Measurements from ENCODE around the gene LRP2.

LRP2 gene

DNA sequence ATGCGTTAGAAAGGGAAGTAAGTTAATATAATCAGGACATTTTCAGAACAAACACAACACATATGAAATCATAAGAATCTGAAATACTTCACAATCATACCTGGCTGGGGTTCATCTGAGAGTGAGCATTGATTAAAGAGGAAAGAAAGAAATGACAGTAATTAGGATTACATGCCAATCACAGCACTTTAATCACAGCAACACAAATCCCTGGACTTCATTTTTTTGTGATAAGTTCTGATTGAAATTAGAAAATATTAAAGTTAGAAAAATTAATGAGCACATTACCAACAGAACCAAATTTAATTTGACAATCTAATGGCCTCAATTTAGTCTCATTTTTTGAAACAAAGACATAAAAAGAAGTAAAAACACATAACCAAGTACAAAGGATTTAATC, 121.9 kb downstream of the LRP2 start:
- DNase-seq (ENCODE audit: low spot score), result no peak

DNA sequence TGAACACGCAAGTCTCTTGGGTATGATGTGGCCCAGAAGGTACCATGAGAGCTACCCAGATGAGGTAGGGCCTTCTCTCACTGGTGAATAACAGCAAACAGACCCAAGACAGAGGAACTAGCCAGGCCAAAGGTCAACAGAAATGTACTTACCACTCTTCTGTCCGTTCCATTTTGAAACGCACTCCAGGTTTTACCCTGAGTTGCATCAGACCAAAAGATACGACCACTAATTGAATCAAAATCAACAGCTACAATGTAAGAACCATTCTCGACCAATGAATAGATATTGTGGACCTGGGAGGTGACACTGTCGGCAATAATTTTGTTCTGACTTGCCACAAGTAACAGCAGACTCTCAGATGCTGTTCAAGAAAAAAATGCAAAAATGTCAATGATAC, 124.4 kb downstream of the LRP2 start:
- DNase-seq (ENCODE audit: low spot score), result no peak

DNA sequence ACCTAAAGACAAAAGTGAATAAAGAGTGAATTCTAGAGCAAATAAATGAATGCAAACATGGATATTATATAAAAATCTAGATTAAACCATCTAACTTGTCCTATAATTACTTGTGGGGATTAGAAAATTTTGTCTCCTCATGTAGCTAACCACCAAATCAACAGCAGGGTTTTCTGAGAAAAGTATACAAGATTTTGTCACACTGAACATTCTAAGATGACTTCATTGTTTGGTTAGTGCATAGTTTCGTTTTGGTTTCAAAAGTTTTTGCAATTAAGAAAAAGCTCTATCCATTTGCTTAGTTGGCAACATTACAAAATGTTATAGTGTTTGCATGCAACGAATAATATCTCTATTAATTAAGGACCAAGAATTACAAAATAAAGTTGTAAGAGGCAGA, 125.0 kb downstream of the LRP2 start:
- no peak for DNase-seq (ENCODE audit: low spot score)

DNA sequence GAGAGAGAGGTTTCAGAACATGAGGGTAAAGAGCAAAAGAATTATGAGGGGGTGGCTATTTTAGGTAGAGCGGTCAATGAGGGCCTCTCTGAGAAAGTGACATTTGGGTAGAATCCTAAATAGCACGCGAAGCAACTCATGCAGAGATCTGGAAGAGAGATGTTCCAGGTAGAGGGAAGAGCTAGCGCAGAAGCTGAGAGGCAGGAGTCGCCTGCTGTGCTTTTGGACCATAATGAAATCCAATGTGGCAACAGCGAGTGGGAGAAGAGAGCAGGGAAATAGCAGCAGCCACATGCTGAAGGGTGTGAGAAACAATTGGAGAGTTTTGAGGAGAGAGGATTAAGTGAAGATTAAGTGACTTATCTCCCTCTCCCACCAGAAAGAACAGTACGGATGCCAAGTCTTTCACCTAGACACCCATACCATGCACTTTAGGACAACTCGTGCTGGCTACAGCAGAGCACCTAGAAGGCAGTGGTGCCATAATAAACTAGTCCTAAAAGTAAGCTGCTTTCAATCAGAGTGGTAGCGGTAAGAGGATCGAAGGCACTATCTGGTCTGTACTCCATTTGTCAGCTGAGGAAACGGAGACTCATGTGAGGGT, 129.7 kb downstream of the LRP2 start:
- no peak for DNase-seq (ENCODE audit: low spot score)

DNA sequence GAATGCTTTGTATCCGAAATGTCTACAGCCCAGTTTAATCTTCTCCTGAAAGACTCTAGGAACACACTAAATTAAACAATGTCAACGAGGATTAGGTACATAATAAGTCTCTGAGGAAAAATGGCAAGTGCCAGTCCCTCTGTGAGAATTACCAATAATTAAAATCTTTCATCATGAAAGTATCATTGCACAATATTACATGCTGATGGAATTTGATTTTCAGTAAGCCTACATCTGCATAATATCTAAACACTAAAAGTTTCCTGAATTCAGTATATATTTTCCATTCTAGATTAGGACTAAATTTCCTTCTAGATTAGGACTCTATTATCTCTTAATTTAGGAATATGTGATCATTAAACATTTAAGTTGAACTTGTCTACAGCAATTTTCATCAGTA, 132.1 kb downstream of the LRP2 start:
- no peak for DNase-seq (ENCODE audit: low spot score)

DNA sequence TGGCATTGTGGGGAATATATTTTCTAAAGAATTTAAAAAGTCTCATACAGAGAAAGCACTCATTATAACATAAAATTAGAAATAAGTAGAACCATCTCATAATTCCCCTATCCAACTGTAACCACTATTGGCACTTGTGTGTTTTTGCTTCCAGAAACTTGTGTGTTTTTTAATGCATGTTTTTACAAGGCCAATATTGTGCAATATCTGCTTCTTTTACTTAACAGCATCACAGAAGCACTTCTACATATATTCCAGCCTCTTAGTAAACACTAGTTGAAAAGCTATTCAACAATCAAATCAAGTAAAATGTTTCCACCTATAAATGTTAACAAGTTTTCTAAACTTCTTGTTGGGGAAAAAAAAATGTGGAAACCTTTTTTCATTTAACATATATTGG, 132.7 kb downstream of the LRP2 start:
- DNase-seq (ENCODE audit: low spot score), result no peak

DNA sequence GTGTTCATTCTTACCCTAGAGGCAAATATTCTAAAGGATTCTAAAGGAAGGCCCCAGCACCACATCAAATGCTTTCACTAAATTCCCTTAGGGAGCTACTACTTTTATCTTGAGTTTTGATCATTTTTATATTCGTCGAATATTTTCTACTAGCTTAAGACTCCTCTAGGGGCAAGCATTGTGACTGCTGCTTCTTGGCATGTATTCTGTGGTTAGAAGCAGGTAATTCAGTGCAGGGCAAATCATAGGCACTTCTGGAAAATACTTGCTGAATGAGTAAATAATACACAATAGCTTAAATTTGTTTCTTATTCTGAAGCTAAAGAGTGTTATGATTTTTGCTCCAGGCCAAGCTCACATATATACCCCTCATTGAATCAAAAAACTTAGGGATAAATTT, 136.4 kb downstream of the LRP2 start:
- DNase-seq (ENCODE audit: low spot score), result no peak

DNA sequence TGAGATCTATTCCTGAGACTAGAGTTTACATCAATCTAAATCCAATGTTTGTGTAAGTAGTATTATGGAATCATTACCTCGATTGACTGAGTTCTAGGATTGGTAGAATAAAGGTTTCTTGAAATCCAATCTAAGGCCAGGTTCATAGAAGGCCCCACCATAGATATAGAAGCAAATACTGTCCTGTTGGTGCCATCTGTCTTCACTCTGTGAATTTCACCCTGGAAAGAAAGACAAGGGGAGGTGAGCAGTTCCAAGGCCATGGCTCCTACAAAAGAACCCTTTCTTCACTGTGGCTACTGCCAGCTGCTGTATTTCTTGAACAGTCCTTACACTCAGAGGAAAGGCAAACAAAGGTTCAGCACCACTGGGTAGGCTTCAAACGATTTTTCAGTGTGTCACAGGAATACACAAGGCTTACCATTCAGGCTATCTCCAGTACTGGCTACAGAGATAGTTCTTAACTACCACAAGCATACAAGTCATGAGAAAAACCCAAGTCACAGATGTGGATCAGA, 137.0 kb downstream of the LRP2 start:
- no peak for DNase-seq (ENCODE audit: low spot score)

DNA sequence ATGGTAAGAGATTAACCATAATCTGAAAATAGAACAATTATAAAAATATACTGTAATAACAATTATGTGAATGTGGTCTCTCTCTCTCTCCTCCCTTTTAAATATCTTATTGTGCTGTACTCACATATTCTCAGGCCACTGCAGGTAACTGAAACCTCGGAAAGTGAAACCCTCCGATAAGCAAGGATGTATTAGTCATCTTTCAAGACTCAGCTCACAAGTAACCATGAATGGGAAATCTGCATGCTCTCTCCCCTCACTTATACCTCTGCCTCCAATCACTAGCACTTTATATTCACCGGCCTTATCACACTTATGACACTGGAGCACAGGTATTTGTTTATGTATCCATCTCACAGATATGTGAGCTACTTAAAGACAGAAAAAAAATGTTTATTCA, 139.7 kb downstream of the LRP2 start:
- no peak for DNase-seq (ENCODE audit: low spot score)

DNA sequence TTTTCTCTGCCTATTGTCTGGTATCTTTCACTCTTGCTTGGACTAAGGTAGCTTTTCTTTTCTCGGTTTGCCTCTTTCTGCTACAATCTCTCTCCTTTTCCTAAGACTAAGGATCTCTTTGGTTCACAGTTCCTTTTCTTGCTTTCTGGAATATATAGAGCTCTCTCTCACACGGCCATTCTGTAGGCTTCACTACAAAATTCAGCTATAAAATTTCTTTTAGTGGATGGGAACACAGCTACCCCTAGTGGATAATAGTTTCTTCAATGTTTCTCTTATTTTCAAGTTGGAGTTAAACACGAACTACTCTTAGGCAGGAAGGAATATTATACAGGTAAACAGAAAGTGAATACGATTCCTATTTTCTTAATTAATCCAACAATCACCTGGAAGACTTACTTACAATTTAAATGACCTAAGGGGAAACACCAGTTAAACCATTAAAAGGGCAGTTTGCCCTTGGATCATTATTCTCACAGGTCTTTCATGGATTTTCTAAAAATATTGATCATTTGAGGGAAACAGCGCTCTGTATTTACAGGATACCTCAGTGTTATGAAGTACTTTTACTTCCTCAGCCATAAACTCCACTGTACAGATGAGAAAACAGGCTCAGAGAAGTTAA, 140.5 kb downstream of the LRP2 start:
- peak; percentile 22 for DNase-seq (ENCODE audit: low spot score)

DNA sequence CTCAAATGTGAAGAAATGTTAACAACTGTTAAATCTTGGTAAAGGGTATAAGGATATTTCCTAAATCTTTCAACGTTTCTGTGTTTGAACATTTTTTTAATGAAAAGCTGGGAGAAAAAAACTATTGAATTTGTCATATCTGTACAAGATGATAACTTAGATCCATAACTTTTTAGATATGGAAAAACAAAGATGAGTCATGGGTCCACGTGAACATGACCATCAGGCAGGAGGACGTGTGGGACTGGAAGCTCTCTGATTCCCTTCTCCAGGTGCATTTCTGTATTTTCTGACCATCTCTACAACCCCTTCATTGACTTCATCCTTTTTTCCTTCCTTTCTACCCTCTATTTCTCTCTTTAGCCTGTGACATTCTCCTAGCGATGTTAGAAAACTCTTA, 151.4 kb downstream of the LRP2 start:
- DNase-seq (ENCODE audit: low spot score), result no peak

DNA sequence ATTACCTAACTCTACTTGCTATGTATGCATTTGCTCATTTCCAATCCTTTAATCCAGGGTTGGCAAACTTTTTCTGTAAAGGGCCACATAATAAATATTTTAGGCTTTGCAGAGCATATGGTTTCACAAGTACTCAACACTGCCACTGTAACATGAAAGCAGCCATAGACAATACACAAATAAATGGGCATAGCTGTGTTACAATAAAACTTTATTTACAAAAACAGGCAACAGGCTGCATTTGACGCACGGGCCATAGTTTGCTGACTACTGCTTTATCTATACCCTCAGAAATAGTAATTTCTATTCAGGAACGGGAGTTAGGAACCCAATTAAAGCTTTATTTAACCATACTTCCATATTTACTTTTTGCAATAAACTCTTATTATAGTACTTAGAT, 154.3 kb downstream of the LRP2 start:
- no peak for DNase-seq (ENCODE audit: low spot score)

DNA sequence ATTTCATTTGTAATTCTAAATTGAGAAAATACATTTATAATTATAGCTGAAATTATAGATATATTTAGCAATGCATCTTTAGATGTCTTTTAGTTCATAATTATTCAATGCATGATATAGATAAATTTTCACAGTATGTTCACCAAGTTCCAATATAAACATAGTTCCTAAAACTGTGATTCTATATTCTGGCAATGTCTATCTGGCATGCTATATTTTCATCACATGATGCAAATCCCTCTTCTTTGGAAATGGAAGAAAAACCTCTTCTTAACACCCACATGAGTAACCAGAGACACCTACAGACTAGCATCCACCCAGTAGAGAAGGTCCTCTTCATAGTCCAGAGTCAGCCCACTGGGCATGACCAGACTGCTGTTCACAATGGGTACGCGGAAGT, 157.2 kb downstream of the LRP2 start:
- no peak for DNase-seq (ENCODE audit: low spot score)

DNA sequence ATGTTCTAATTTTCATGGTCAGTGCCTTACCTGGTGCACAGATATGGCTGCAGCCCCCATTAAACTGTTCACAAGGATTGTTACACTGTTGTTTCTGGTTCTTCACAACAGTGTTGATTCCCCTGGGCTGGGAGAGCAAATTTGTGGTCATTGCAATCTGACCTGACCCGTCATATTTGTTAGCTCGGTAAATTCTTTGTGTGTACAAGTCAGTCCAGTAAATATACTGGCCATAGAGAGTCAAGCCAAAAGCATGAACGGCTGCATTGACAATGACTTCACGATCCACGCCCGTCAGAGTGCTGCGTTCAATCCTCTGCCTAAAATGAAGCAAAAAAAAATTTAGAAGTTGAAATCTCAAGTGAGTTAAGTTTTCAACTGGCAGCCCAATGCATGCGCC, 158.4 kb downstream of the LRP2 start:
- DNase-seq (ENCODE audit: low spot score), result peak; percentile 45

DNA sequence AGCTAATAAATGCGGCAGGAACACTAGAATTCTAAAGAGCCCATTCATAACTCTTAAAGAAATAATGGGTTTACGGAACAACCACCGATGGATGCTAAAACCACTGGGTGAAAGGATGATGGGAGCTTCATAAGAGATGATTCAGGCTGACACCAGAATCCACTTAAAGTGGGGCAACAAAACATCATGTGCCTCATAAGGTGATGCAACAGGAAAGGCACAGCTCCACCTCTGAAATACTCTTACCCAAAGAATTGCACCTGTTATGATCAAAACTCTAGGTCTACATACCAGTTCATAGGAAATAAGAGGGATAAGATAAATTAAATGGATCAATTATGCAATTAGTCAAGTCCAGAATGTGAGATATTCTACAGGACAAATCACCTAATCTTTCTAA, 161.6 kb downstream of the LRP2 start:
- DNase-seq (ENCODE audit: low spot score), result no peak

DNA sequence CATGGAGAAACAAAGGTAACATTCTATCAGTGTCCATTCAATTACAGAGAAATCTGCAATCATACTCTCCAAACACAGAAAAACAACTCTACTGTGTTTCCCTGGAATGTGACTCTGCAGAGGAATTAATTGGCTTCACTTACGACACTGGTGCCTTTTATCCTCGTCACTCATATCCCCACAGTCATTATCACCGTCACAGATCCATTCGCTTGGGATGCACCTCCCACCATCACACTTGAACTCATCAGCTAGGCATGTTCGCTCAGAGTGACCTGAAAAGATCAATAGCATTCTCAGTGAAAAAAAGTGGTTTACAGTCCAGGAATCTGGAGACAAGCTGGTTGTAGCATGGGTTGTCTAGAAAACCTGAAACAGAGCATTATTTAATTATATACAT, 168.7 kb downstream of the LRP2 start:
- DNase-seq (ENCODE audit: low spot score), result no peak

DNA sequence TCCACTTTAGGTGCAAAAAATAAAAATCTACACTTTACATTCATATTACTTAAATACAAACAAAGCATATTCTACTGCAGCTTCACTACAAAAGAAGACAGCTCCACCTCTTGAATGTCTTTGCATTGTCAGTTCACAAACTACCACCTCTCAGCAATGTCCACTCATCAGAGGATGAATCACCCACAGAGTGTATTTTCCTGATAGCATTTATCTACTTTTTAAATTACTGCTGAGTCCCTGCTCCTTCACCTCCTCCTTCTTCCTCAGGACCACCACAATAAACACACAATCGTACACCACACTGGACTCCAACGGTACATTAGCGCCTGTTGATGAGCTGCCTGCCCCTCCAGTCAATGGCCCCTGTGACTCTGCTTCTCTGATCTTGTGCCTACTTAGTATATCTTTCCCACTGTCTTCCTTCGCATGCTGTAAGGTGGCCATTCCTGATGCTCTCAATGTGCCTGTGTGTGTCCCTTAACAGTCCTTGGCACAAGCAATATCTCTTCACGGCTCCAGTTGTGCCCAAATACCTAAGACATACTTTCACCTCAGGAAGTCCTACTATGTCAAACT, 172.0 kb downstream of the LRP2 start:
- DNase-seq (ENCODE audit: low spot score), result no peak

DNA sequence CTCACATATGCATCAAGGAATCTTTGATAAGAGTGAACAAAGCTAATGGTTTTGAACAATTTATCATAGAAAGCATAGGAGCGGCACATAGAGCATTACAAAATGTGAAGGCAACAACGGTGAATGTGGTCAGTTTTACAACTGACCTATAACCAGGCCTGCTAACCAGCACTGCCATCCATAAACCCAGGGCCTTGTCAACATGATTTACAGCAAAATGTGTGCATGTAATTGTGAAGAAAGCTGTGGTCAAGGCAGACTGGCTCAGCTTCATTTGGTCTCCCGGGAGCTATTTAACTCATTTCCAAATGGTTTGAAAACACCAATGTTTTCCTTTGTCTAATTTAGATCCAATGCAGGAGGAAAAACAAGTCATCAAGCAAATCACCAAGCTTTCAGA, 173.2 kb downstream of the LRP2 start:
- peak; percentile 26 for DNase-seq (ENCODE audit: low spot score)

DNA sequence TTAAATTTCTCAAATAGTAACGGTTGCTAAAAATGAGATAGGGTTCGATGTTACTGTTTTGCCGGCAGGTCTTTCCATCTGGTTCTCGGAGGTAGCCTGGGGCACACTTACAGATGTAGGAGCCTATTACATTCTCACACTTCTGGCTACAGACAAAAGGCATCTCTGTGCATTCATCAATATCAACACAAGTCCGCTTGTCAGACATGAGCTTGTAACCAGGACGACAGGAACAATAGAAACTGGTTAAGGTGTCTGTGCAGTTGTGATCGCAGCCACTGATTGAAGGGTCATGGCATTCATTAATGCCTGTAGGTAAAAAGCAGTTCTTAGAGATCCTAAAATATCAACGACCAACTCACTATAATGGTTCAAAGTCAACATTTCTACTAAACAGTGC, 176.6 kb downstream of the LRP2 start:
- no peak for DNase-seq (ENCODE audit: low spot score)

DNA sequence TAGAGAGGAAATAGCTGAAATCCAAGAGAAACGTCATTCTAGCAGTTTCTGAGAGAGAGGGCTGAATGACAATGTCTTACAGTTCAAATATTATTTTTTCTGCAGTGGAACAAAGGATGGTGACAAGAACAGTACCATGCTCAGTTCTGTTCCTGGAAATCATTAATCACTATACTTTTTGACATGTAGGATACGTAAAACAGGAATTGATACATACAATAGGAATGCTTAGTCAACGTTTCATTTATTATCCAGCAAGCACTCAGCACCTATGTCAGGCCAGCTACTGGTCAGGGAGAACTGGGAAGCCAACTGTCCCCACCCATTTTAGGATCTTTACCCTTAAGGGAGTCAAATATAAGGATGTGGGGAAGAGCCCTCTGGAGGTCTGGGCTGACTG, 178.3 kb downstream of the LRP2 start:
- no peak for DNase-seq (ENCODE audit: low spot score)

DNA sequence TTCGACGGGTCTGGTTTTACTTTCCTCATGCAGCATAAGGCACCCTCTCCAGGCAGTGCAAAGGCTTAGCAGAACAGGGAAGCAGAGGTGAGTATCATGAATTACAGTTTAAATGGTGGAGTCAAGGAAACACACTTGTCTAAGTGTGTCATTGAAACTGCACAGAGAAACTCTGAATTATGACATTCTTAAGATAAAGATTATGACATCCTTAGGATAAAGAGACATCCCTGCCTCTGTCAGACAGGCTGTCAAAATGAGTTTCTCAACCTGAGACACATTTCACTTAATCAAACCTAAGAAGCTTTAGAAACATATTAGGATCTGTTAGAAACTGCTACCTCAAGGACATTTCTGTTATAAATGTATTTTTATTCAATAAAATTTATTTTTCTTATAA, 179.8 kb downstream of the LRP2 start:
- DNase-seq (ENCODE audit: low spot score), result no peak

DNA sequence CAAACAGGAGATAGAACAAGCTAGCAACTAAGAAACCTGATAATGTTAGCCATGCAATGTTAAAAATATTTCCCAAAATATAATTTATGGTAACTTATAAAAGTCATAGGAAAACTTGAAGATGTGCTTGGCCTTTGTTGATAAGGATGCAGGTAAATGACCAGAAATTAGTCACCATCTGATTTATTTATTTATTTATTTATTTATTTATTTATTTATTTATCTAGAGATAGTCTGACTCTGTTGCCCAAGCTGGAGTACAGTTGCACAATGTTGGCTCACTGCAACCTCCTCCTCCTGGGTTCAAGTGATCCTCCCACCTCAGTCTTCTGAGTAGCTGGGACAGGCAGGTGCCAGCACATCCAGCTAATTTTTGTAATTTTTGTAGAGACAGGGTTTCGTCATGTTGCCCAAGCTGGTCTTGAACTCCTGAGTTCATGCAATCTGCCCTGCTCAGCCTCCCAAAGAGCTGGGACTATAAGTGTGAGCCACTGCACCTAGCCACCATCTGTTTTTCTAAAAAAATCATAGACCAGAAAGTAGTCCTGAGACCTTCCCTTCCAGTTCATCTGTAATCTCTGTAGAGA, 183.4 kb downstream of the LRP2 start:
- DNase-seq (ENCODE audit: low spot score), result no peak

DNA sequence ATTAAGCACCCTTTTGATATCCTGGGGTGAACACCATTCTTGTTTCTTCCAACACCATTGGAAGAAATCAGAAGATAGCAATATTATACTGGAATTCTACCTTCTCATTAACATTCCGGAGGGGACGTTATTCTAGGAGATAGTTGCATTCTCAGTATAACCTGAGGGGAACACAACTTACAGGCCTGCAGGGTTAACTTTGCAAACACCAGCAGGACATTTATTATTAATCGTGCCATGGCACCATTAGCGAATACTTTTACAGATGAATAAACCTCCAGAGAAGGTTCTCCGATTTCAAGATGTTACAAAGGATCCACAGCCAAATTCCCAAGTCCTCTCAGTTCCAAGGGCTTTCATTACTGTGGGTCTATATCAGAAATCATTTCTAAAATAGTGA, 184.0 kb downstream of the LRP2 start:
- DNase-seq (ENCODE audit: low spot score), result no peak

DNA sequence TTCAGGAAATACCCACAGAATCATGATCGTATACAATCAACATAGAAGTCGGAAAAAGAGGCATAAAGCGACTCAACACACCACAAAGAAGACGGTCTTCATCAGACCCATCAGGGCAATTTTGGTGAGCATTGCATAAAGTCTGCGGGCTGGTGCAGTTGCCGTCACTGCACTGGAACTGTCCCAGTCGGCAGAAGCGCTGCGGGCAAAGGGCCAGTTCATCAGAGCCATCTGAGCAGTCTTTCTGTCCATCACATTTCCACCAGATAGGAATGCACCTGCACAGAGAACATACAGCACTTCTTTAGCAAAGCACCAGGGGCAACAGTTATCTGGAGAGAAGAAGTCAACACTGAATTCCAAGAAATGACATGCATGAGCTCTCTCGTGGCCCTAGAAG, 187.2 kb downstream of the LRP2 start:
- no peak for DNase-seq (ENCODE audit: low spot score)

All from HuH-7 (cell line).